GM12878 (cell line): ENCODE measurements around the gene TFF1. TPM values are rescaled to one million over a fixed set of nuclear protein-coding genes. Genes with fewer than 3 reads are reported as not detected.

Experiments used
- ATAC-seq: fragments of 200-7000 bp; cut with Tn5 transposase; 3 replicates; pipeline ENCODE4 v1.9.1; 2020; ENCODE audit warnings: mild to moderate bottlenecking, moderate library complexity
- BruUV-seq: library from RNA; stranded (reverse); fragments of 400-500 nt; replicated peaks from 2 replicates; lab custom pipeline; 2021; lab: Mats Ljungman, UMichigan
- CTCF ChIA-PET: fragments of 300-600 bp; sonication (Branson Sonifier 250); formaldehyde crosslinking; extraction: SDS; loops from one replicate; lab custom pipeline; 2021; ENCODE audit warnings: inconsistent platforms; lab: Yijun Ruan, JAX
- POLR2A ChIA-PET: fragments of 350-600 bp; formaldehyde crosslinking; extraction: SDS; loops from one replicate; lab custom pipeline; 2021; ENCODE audit warnings: inconsistent platforms; lab: Charles Lee
- RAD21 ChIA-PET: fragments of 300-600 bp; sonication (Branson Sonifier 250); formaldehyde crosslinking; loops from one replicate; lab custom pipeline; 2023; ENCODE audit warnings: antibody characterized with exemption; ENCODE audit not compliant: unreplicated experiment; lab: Charles Lee
- SMC1A ChIA-PET: fragments of 300-600 bp; sonication (Branson Sonifier 250); formaldehyde crosslinking; loops from one replicate; lab custom pipeline; 2023; ENCODE audit not compliant: unreplicated experiment, uncharacterized antibody; lab: Charles Lee
- DNase-seq: peaks from one replicate; pipeline ENCODE4 v3.0.0-alpha.2; 2011; ENCODE audit warnings: low read depth, low spot score
- FAIRE-seq: peaks from 3 replicates; lab custom pipeline; 2011; peaks lifted over from hg19 to GRCh38; lab: Jason Lieb, UNC
- H2AFZ ChIP-seq: 2 replicates; pipeline ENCODE4 v1.6.0; 2011; ENCODE audit warnings: low read depth, low read length, control low read depth; ENCODE audit not compliant: control insufficient read depth
- H3K27ac ChIP-seq: 2 replicates; pipeline ENCODE4 v1.5.1; 2011; ENCODE audit warnings: control low read depth; ENCODE audit not compliant: control insufficient read depth, insufficient read depth
- H3K27me3 ChIP-seq, 2 experiments: replicated peaks in 1 of 2; 2 replicates each; pipeline versions ENCODE4 v1.6.0 to v1.6.1; 2011; ENCODE audit warnings: low read length in 1 of 2; ENCODE audit not compliant: control insufficient read depth in 2 of 2, insufficient read depth in 2 of 2
- H3K36me3 ChIP-seq, 2 experiments: 2 replicates each; pipeline ENCODE4 v1.5.1; 2011; ENCODE audit warnings: low read length in 1 of 2; ENCODE audit not compliant: control insufficient read depth in 2 of 2, insufficient read depth in 2 of 2
- H3K4me1 ChIP-seq: 2 replicates; pipeline ENCODE4 v1.6.1; 2011; ENCODE audit warnings: mild to moderate bottlenecking, low read length, moderate library complexity, mixed read lengths; ENCODE audit not compliant: control insufficient read depth, insufficient read depth
- H3K4me2 ChIP-seq: 2 replicates; pipeline ENCODE4 v1.6.0; 2011; ENCODE audit warnings: control low read depth; ENCODE audit not compliant: control insufficient read depth, insufficient read depth
- H3K4me3 ChIP-seq: fragments of 200-600 bp; sonication (generic); 2 replicates; pipeline ENCODE4 v1.5.1; 2016
- H3K79me2 ChIP-seq: 2 replicates; pipeline ENCODE4 v1.6.0; 2011; ENCODE audit warnings: low read length; ENCODE audit not compliant: control insufficient read depth, insufficient read depth
- H3K9ac ChIP-seq: 2 replicates; pipeline ENCODE4 v1.8.0; 2011; ENCODE audit warnings: low read length, control low read depth, mixed read lengths; ENCODE audit not compliant: control insufficient read depth, insufficient read depth
- H3K9me3 ChIP-seq: replicated peaks from 3 replicates; pipeline ENCODE4 v1.5.1; 2011; ENCODE audit warnings: mild to moderate bottlenecking, low read length; ENCODE audit not compliant: control insufficient read depth, insufficient read depth
- H4K20me1 ChIP-seq: 2 replicates; pipeline ENCODE4 v1.6.0; 2011; ENCODE audit not compliant: control insufficient read depth, insufficient read depth
- BCLAF1 ChIP-seq: fragments of 450-650 bp; IDR thresholded peaks from 2 replicates; pipeline ENCODE4 v1.6.1; 2017; ENCODE audit warnings: antibody characterized with exemption, mild to moderate bottlenecking, moderate library complexity
- BMI1 ChIP-seq: fragments of 450-650 bp; IDR thresholded peaks from 2 replicates; pipeline ENCODE4 v1.6.1; 2016; ENCODE audit warnings: mild to moderate bottlenecking, moderate library complexity, borderline replicate concordance
- CEBPZ ChIP-seq: fragments of 150-350 bp; IDR thresholded peaks from 2 replicates; pipeline ENCODE4 v1.6.1; 2016; ENCODE audit warnings: low read depth, low read length
- EED ChIP-seq: sonication (generic); IDR thresholded peaks from 2 replicates; pipeline ENCODE4 v1.6.1; 2016; ENCODE audit warnings: antibody characterized with exemption, low read depth
- EP300 ChIP-seq, 2 experiments: fragments of 150-350 bp in 1 of 2; IDR thresholded peaks; 2 replicates each; pipeline ENCODE4 v1.6.1; 2011 to 2012; ENCODE audit warnings: low read depth in 2 of 2, low read length in 2 of 2, borderline replicate concordance in 1 of 2, improper control_type of control experiment in 1 of 2, inconsistent platforms in 1 of 2; ENCODE audit not compliant: control insufficient read depth in 1 of 2
- IKZF1 ChIP-seq: fragments of 450-650 bp; conservative IDR thresholded peaks from 2 replicates; pipeline ENCODE4 v1.6.1; 2017; ENCODE audit warnings: antibody characterized with exemption, mild to moderate bottlenecking
- IKZF2 ChIP-seq, 2 experiments: fragments of 450-650 bp; IDR thresholded peaks; 2 replicates each; pipeline ENCODE4 v1.6.1; 2017; ENCODE audit warnings: mild to moderate bottlenecking in 2 of 2, moderate library complexity in 2 of 2
- KAT2A ChIP-seq: conservative IDR thresholded peaks from 2 replicates; pipeline ENCODE4 v1.6.1; 2011; ENCODE audit warnings: low read depth, low read length; ENCODE audit not compliant: control insufficient read depth
- MLLT1 ChIP-seq: fragments of 450-650 bp; IDR thresholded peaks from 2 replicates; pipeline ENCODE4 v1.6.1; 2016; ENCODE audit warnings: mild to moderate bottlenecking
- PKNOX1 ChIP-seq: fragments of 450-650 bp; IDR thresholded peaks from 2 replicates; pipeline ENCODE4 v1.6.1; 2016; ENCODE audit warnings: mild to moderate bottlenecking
- POU2F2 ChIP-seq: IDR thresholded peaks from 3 replicates; pipeline ENCODE4 v1.6.1; 2011; ENCODE audit warnings: low read depth, mild to moderate bottlenecking, low read length, borderline replicate concordance
- SREBF1 ChIP-seq: IDR thresholded peaks from 2 replicates; pipeline ENCODE4 v1.6.1; 2012; ENCODE audit warnings: mild to moderate bottlenecking, low read length
- TCF7 ChIP-seq: IDR thresholded peaks from 2 replicates; pipeline ENCODE4 v1.6.1; 2014; ENCODE audit warnings: antibody characterized with exemption, borderline replicate concordance
- ZBED1 ChIP-seq: IDR thresholded peaks from 2 replicates; pipeline ENCODE4 v1.6.1; 2016; ENCODE audit warnings: borderline replicate concordance
- WGBS: methylation state at CpG from one replicate; pipeline ENCODE4 v1.1.6; 2016; ENCODE audit warnings: low lambda C conversion rate; ENCODE audit not compliant: insufficient replicate concordance, insufficient coverage; ENCODE audit errors: missing lambda C conversion rate; 5-methylcytosine and 5-hydroxymethylcytosine counted together
- in situ Hi-C: fragments of 300-500 bp; cut with MboI; formaldehyde crosslinking; loops from 9 replicates; pipeline ENCODE4 v1.14.3; 2018; ENCODE audit warnings: mixed read lengths
- intact Hi-C: fragments of 100-400 bp; cut with micrococcal nuclease; formaldehyde crosslinking; loops from one replicate; pipeline ENCODE4 v1.14.2; 2022; ENCODE audit not compliant: unreplicated experiment
- polyA plus RNA-seq, 11 experiments: library from polyadenylated mRNA; depleted of rRNA in 4 of 11; unstranded in 6 of 11; stranded (reverse) in 5 of 11; fragments of >200 nt; fragmentation: Nextera tagmentation in 4 of 11; fragmentation: Illumina TruSeq in 1 of 11; extraction: Ambion mirVana in 4 of 11; extraction: Trizol in 1 of 11; gene quantifications; 1 replicate in 1 of 11; 2 replicates in 10 of 11; pipeline versions ENCODE4 v1.2.1 to v1.2.3, GENCODE V29; 2011 to 2016; ENCODE audit warnings: inconsistent platforms in 2 of 11, missing spikeins in 2 of 11, low read depth in 1 of 11
- total RNA-seq, 4 experiments: library from RNA; depleted of rRNA in 3 of 4; stranded (reverse); fragments of >200 nt in 3 of 4; fragmentation: Illumina TruSeq in 1 of 4; extraction: Trizol in 1 of 4; gene quantifications; 2 replicates each; pipeline versions ENCODE4 v1.2.1 to v1.2.3, GENCODE V29; 2013 to 2021

The TFF1 gene
- total and polyA plus RNA-seq, 10 of the 15 experiments (the other 5 are each of a cell fraction or from before 2014, with no cell fraction given): 0.13 TPM; not detected in 9

- TF ChIP-seq CEBPZ: no peak
- TF ChIP-seq SREBF1: no peak
These were observed 17.0 kb upstream of the TFF1 start (continued) for GRCh38 chr21:42383331-42383730.

GRCh38 chr21:42382915-42383314 is 16.6 kb upstream of the TFF1 start:
- DNase-seq (no peak), FAIRE-seq (no peak), ATAC-seq (no peak)
- H2AFZ ChIP-seq: no peak overlapping the region
- H3K27me3 ChIP-seq: no peaks in the 10 kb centered on the region
- no TSS peak for BruUV-seq
- ChIA-PET POLR2A (no interaction called here), RAD21 (interaction anchor here (0.8 kb wide), 1 partner anchor 18 kb away, joined by 5 read pairs; no protein-coding TSS in a partner anchor), CTCF (interaction anchor here (0.8 to 1.6 kb wide), 2 partner anchors 11 to 67 kb away, joined by 3 to 5 read pairs; no protein-coding TSS in a partner anchor), SMC1A (interaction anchor here (1.4 to 4.7 kb wide), 3 partner anchors 10 to 39 kb away, joined by 3 to 19 read pairs (median 5); no protein-coding TSS in a partner anchor)
- no peaks in the 10 kb centered on the region for H4K20me1 ChIP-seq
- H3K79me2 ChIP-seq: no peaks in the 10 kb centered on the region
- no peaks in the 10 kb centered on the region for H3K36me3 ChIP-seq
- no peak overlapping the region for H3K4me2 ChIP-seq
- peaks cover 6% of the 10 kb centered on the region; the same call in 2 of the 3 replicates for H3K9me3 ChIP-seq
- H3K4me1 ChIP-seq: peaks cover 10% of the 10 kb centered on the region
- 80% methylated on average over 6 of the region's 6 CpGs for WGBS
- in situ Hi-C loops: no loop called here
- no peak overlapping the region for H3K9ac ChIP-seq
- no peak overlapping the region for H3K27ac ChIP-seq
- H3K4me3 ChIP-seq: no peak overlapping the region
- intact Hi-C loops: no loop called here
- TF ChIP-seq ZBED1 (no peak), POU2F2 (no peak), IKZF1 (no peak), IKZF2 (IDR thresholded peaks at IDR 0.05) (no peak), EED (no peak), TCF7 (no peak), KAT2A (no peak), EP300 (IDR thresholded peaks at IDR 0.05; ENCODE audit: borderline replicate concordance in 1 of 2, control insufficient read depth in 1 of 2, low read depth in 2 of 2, low read length in 2 of 2) (no peak), BMI1 (no peak), PKNOX1 (no peak), MLLT1 (no peak), BCLAF1 (no peak)
